HG02588 (cell line): ENCODE results near the gene ALKBH7.

Experiments
- ATAC-seq: cut with Tn5 transposase; IDR thresholded peaks from one replicate; pipeline ENCODE4 v1.9.1; 2021; ENCODE audit warnings: mild to moderate bottlenecking, moderate library complexity; ENCODE audit not compliant: unreplicated experiment

ALKBH7 gene

DNA sequence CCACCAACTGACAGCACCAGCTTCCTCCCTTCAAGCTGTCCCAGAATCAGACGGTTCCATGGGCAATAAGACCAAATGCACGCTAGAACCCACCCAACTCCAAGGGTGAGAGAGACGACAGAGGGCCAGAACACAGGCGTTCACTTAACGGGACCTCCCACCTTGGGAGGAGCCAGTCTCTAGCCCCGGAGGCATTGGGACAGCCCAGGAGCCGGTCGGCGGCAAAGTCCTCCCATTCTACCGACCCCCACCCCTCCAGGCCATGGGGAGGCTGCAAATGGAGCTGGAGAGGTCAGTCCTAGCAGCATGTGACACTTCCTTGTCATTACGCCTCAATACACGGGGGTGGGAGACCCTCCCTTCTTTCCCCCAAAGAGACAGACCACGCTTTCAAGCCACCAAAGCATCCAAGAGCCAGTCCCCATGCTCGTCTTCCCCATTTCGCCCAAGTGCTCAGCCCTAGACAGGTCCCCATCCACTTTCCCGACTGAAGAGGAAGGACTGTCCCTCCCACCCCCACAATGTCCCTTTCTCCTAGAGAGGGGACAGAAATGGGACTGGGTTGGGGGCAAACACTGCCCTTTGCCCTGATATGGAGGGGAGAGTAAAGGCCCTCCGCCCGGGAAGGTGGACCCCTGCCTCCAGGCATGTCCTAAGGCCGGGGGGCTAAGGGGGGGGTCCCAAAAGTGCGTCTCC lies 51.1 kb downstream of the ALKBH7 start:
- ATAC-seq: no peak

DNA sequence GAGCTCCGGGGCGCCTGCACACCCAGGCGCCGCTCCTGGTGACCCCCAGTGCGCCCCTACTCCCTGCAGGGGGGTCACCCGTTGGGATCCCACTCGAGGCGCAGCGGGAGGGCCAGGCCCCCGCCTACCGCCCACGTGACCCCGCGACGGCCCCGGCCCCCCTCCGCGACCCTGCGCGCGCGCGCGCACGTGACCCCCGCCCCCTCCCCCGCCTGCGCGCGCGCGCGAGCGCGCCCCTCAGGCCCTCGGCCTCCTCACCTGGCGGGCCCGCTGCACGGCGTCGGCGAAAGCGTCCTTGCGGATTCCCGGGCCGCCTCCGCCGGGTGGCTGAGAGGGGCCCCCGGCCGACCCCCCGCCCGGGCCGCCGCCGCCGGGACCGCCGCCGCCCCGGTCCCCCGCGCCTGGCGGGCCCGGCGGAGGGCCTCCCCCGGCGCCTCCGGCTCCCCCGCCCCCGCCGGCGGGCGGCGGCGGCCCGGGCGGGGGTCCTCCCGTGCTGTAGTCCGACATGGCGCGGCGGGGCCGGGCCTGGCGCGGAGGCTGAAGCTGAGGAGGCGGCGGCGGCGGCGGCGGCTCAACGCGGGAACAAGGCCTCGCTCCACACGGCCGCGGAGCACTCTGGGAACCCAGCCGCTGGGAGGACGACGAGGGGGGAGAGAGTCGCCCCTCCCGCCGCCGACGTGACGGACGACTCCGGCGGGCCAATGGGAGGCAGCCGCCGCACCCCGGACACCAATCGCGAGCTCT lies 51.8 kb downstream of the ALKBH7 start, which contains the start of gene KHSRP:
Gene KHSRP (minus strand): TSS at position 617 of the 744 bp plus-strand sequence. CDS start 110 bp downstream, at position 507.
- ATAC-seq: peak; percentile 3
